ENCODE data around the gene GPR42. TPM values are rescaled to one million over a fixed set of nuclear protein-coding genes. Genes with fewer than 3 reads are reported as not detected.
"Not testable (repeated sequence)": the region's sequence is repeated elsewhere in the genome, so short reads cannot be mapped to it uniquely, and the experiment has no call there.

The GPR42 gene
- total RNA-seq, 2 experiments from 2014 or later, result 0.16 TPM; not detected in 1

GRCh38 chr19:35352448-35353304, 18.2 kb upstream of the GPR42 start:
- H3K36me3 Mint-ChIP-seq, result no peaks in the 10 kb centered on the region
- H3K9me3 Mint-ChIP-seq, result no peaks in the 10 kb centered on the region
- peaks cover 7% of the 10 kb centered on the region for H3K27me3 Mint-ChIP-seq
- DNase-seq, result peak; percentile 65
- H3K27ac Mint-ChIP-seq, result no peak overlapping the region
- H3K4me3 Mint-ChIP-seq, result no peak overlapping the region
- H3K4me1 Mint-ChIP-seq, result peaks cover 15% of the 10 kb centered on the region

GRCh38 chr19:35353635-35354034, 17.2 kb upstream of the GPR42 start:
- H3K36me3 Mint-ChIP-seq, result no peaks in the 10 kb centered on the region
- H3K9me3 Mint-ChIP-seq, result no peaks in the 10 kb centered on the region
- peaks cover 11% of the 10 kb centered on the region for H3K27me3 Mint-ChIP-seq
- peaks cover 15% of the 10 kb centered on the region for H3K4me1 Mint-ChIP-seq
- no peak overlapping the region for H3K4me3 Mint-ChIP-seq
- DNase-seq, result no peak
- no peak overlapping the region for H3K27ac Mint-ChIP-seq

GRCh38 chr19:35354898-35355297, 16.0 kb upstream of the GPR42 start:
- H3K27ac Mint-ChIP-seq, result no peak overlapping the region
- no peak for DNase-seq

GRCh38 chr19:35355791-35356460, 14.9 kb upstream of the GPR42 start:
- H3K36me3 Mint-ChIP-seq, result no peaks in the 10 kb centered on the region
- no peak overlapping the region for H3K4me3 Mint-ChIP-seq
- H3K9me3 Mint-ChIP-seq, result no peaks in the 10 kb centered on the region
- no peak overlapping the region for H3K27ac Mint-ChIP-seq
- peaks cover 7% of the 10 kb centered on the region for H3K27me3 Mint-ChIP-seq
- peaks cover 15% of the 10 kb centered on the region for H3K4me1 Mint-ChIP-seq
- no peak for DNase-seq

More at GRCh38 chr19:35354898-35355297, 16.0 kb upstream of the GPR42 start:
- Mint-ChIP-seq H3K4me1 (peaks cover 15% of the 10 kb centered on the region), H3K9me3 (no peaks in the 10 kb centered on the region), H3K27me3 (peaks cover 7% of the 10 kb centered on the region), H3K4me3 (no peak overlapping the region), H3K36me3 (no peaks in the 10 kb centered on the region)

- no peaks in the 10 kb centered on the region for H3K9me3 Mint-ChIP-seq
- H3K4me1 Mint-ChIP-seq, result peaks cover 10% of the 10 kb centered on the region
- H3K36me3 Mint-ChIP-seq, result no peaks in the 10 kb centered on the region
- H3K4me3 Mint-ChIP-seq, result peak within 1 kb of the TSS; percentile 37
- H3K27ac Mint-ChIP-seq, result peak within 1 kb of the TSS; percentile 67
- no peak for DNase-seq
- peaks cover 7% of the 10 kb centered on the region for H3K27me3 Mint-ChIP-seq
Measured at GRCh38 chr19:35357867-35358573, 12.8 kb upstream of the GPR42 start, which contains the start of gene FFAR3. FFAR3 (plus strand) TSS chr19:35358460; CDS start chr19:35358891, 431 bp downstream.

- H3K27me3 Mint-ChIP-seq, H3K4me1 Mint-ChIP-seq, H3K27ac Mint-ChIP-seq, H3K4me3 Mint-ChIP-seq, H3K9me3 Mint-ChIP-seq, H3K36me3 Mint-ChIP-seq, DNase-seq: not testable (repeated sequence)
Measured at GRCh38 chr19:35358834-35359233, 12.0 kb upstream of the GPR42 start.

- DNase-seq, H3K27ac Mint-ChIP-seq, H3K36me3 Mint-ChIP-seq, H3K9me3 Mint-ChIP-seq, H3K27me3 Mint-ChIP-seq, H3K4me1 Mint-ChIP-seq, H3K4me3 Mint-ChIP-seq: not testable (repeated sequence)
Measured at GRCh38 chr19:35359395-35359794, 11.5 kb upstream of the GPR42 start.

GRCh38 chr19:35360081-35360480, 10.8 kb upstream of the GPR42 start:
- H3K9me3 Mint-ChIP-seq, H3K4me3 Mint-ChIP-seq, H3K36me3 Mint-ChIP-seq, DNase-seq, H3K4me1 Mint-ChIP-seq, H3K27ac Mint-ChIP-seq, H3K27me3 Mint-ChIP-seq: not testable (repeated sequence)

- no peaks in the 10 kb centered on the region for H3K9me3 Mint-ChIP-seq
- H3K36me3 Mint-ChIP-seq, result no peaks in the 10 kb centered on the region
- no peak overlapping the region for H3K27ac Mint-ChIP-seq
- H3K27me3 Mint-ChIP-seq, result peaks cover 11% of the 10 kb centered on the region
- DNase-seq, result no peak
- no peak overlapping the region for H3K4me3 Mint-ChIP-seq
- H3K4me1 Mint-ChIP-seq, result peaks cover 10% of the 10 kb centered on the region
Measured at GRCh38 chr19:35360880-35361420, 9.9 kb upstream of the GPR42 start.

- no peaks in the 10 kb centered on the region for H3K9me3 Mint-ChIP-seq
- no peaks in the 10 kb centered on the region for H3K36me3 Mint-ChIP-seq
- no peak for DNase-seq
- no peak overlapping the region for H3K27ac Mint-ChIP-seq
- peaks cover 10% of the 10 kb centered on the region for H3K4me1 Mint-ChIP-seq
- H3K27me3 Mint-ChIP-seq, result peaks cover 24% of the 10 kb centered on the region
- H3K4me3 Mint-ChIP-seq, result no peak overlapping the region
Measured at GRCh38 chr19:35362261-35363000, 8.4 kb upstream of the GPR42 start.

GRCh38 chr19:35363001-35363590, 7.8 kb upstream of the GPR42 start:
- Mint-ChIP-seq H3K4me1 (peaks cover 3% of the 10 kb centered on the region), H3K4me3 (no peak overlapping the region), H3K27ac (no peak overlapping the region), H3K9me3 (no peaks in the 10 kb centered on the region), H3K36me3 (no peaks in the 10 kb centered on the region), H3K27me3 (peaks cover 23% of the 10 kb centered on the region)
- no peak for DNase-seq

GRCh38 chr19:35363711-35364425, 7.0 kb upstream of the GPR42 start:
- H3K9me3 Mint-ChIP-seq, result no peaks in the 10 kb centered on the region
- peaks cover 24% of the 10 kb centered on the region for H3K27me3 Mint-ChIP-seq
- H3K27ac Mint-ChIP-seq, result no peak overlapping the region
- no peak overlapping the region for H3K4me3 Mint-ChIP-seq
- H3K4me1 Mint-ChIP-seq, result no peaks in the 10 kb centered on the region
- H3K36me3 Mint-ChIP-seq, result no peaks in the 10 kb centered on the region
- DNase-seq, result no peak

GRCh38 chr19:35365303-35365702, 5.6 kb upstream of the GPR42 start:
- H3K4me3 Mint-ChIP-seq, result no peak overlapping the region
- peaks cover 24% of the 10 kb centered on the region for H3K27me3 Mint-ChIP-seq
- no peaks in the 10 kb centered on the region for H3K36me3 Mint-ChIP-seq
- no peaks in the 10 kb centered on the region for H3K4me1 Mint-ChIP-seq
- H3K9me3 Mint-ChIP-seq, result no peaks in the 10 kb centered on the region
- DNase-seq, result no peak
- H3K27ac Mint-ChIP-seq, result no peak overlapping the region

- Mint-ChIP-seq H3K4me3 (no peak overlapping the region), H3K27ac (no peak overlapping the region), H3K9me3 (no peaks in the 10 kb centered on the region), H3K4me1 (no peaks in the 10 kb centered on the region), H3K36me3 (no peaks in the 10 kb centered on the region), H3K27me3 (peaks cover 24% of the 10 kb centered on the region)
- no peak for DNase-seq
Measured at GRCh38 chr19:35368378-35368777, 2.5 kb upstream of the GPR42 start.

Measured in activated naive CD8-positive, alpha-beta T cell treated with anti-CD3 and anti-CD28 coated beads for 36 hours (primary cell).